ENCODE measurements around the gene ZNF750.

The ZNF750 gene

GRCh38 chr17:82825540-82826124, 14.2 kb downstream of the ZNF750 start:
- Histone ChIP-seq H3K36me3 (peaks cover 48% of the 10 kb centered on the region), H3K27ac (no peak overlapping the region), H3K27me3 (ENCODE audit: insufficient read depth, low read depth, severe bottlenecking) (no peaks in the 10 kb centered on the region), H3K4me3 (ENCODE audit: low read depth, low read length) (no peak overlapping the region), H3K9me3 (ENCODE audit: severe bottlenecking) (no peaks in the 10 kb centered on the region)
- DNase-seq: no peak
- no peak for TF ChIP-seq CTCF (IDR thresholded peaks at IDR 0.05; ENCODE audit: low read depth, low read length)

GRCh38 chr17:82823004-82823403, 16.8 kb downstream of the ZNF750 start:
- Histone ChIP-seq H3K27ac (peak overlapping the region; percentile 9; the same call in 1 of the 2 replicates), H3K36me3 (peaks cover 57% of the 10 kb centered on the region), H3K27me3 (ENCODE audit: insufficient read depth, low read depth, severe bottlenecking) (no peaks in the 10 kb centered on the region), H3K9me3 (ENCODE audit: severe bottlenecking) (peaks cover 2% of the 10 kb centered on the region), H3K4me3 (ENCODE audit: low read depth, low read length) (no peak overlapping the region)
- TF ChIP-seq CTCF (IDR thresholded peaks at IDR 0.05; ENCODE audit: low read depth, low read length): peak; percentile 66
- DNase-seq: peak; percentile 66

GRCh38 chr17:82822281-82822680, 17.5 kb downstream of the ZNF750 start:
- no peak overlapping the region for H3K27ac ChIP-seq
- H3K4me3 ChIP-seq (ENCODE audit: low read depth, low read length): no peak overlapping the region
- no peak for DNase-seq
- no peaks in the 10 kb centered on the region for H3K27me3 ChIP-seq (ENCODE audit: insufficient read depth, low read depth, severe bottlenecking)
- H3K36me3 ChIP-seq: peaks cover 60% of the 10 kb centered on the region
- TF ChIP-seq CTCF (IDR thresholded peaks at IDR 0.05; ENCODE audit: low read depth, low read length): no peak
- H3K9me3 ChIP-seq (ENCODE audit: severe bottlenecking): peaks cover 2% of the 10 kb centered on the region

GRCh38 chr17:82821554-82821953, 18.3 kb downstream of the ZNF750 start:
- no peak for DNase-seq
- Histone ChIP-seq H3K36me3 (peaks cover 61% of the 10 kb centered on the region), H3K9me3 (ENCODE audit: severe bottlenecking) (peaks cover 2% of the 10 kb centered on the region), H3K27me3 (ENCODE audit: insufficient read depth, low read depth, severe bottlenecking) (no peaks in the 10 kb centered on the region), H3K4me3 (ENCODE audit: low read depth, low read length) (no peak overlapping the region), H3K27ac (no peak overlapping the region)
- no peak for TF ChIP-seq CTCF (IDR thresholded peaks at IDR 0.05; ENCODE audit: low read depth, low read length)

- Histone ChIP-seq H3K36me3 (peaks cover 70% of the 10 kb centered on the region), H3K27ac (no peak overlapping the region), H3K9me3 (ENCODE audit: severe bottlenecking) (peaks cover 2% of the 10 kb centered on the region), H3K4me3 (ENCODE audit: low read depth, low read length) (no peak overlapping the region), H3K27me3 (ENCODE audit: insufficient read depth, low read depth, severe bottlenecking) (no peaks in the 10 kb centered on the region)
- DNase-seq: no peak
- TF ChIP-seq CTCF (IDR thresholded peaks at IDR 0.05; ENCODE audit: low read depth, low read length): no peak
Measured at GRCh38 chr17:82820278-82821251, 19.3 kb downstream of the ZNF750 start.

Measured in WERI-Rb-1 (cell line).